Measurements from ENCODE around the gene KTI12. TPM values are rescaled to one million over a fixed set of nuclear protein-coding genes. Genes with fewer than 3 reads are reported as not detected.
"Not testable (repeated sequence)": the region's sequence is repeated elsewhere in the genome, so short reads cannot be mapped to it uniquely, and the experiment has no call there.

Gene KTI12, protein sequence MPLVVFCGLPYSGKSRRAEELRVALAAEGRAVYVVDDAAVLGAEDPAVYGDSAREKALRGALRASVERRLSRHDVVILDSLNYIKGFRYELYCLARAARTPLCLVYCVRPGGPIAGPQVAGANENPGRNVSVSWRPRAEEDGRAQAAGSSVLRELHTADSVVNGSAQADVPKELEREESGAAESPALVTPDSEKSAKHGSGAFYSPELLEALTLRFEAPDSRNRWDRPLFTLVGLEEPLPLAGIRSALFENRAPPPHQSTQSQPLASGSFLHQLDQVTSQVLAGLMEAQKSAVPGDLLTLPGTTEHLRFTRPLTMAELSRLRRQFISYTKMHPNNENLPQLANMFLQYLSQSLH
- 9.7 TPM for total RNA-seq
- long read RNA-seq, transcript KTI12-201 (1 exons, 1,714 nt), result major isoform, 90 of 90 reads
- long read RNA-seq, partial matches to known transcripts, result 0 of 90 reads
- long read RNA-seq, other reads (novel, unspliced or antisense), result 0 of 90 reads

GRCh38 chr1:52033190-52034049 is at the start of gene KTI12:
Gene KTI12 (minus strand): TSS chr1:52033810. CDS start chr1:52033761, 49 bp downstream.
- peak; percentile 94 for DNase-seq (ENCODE audit: low spot score)

- no peak for DNase-seq (ENCODE audit: low spot score)
Observed at GRCh38 chr1:52080014-52080415, 46.4 kb upstream of the KTI12 start.

DNA sequence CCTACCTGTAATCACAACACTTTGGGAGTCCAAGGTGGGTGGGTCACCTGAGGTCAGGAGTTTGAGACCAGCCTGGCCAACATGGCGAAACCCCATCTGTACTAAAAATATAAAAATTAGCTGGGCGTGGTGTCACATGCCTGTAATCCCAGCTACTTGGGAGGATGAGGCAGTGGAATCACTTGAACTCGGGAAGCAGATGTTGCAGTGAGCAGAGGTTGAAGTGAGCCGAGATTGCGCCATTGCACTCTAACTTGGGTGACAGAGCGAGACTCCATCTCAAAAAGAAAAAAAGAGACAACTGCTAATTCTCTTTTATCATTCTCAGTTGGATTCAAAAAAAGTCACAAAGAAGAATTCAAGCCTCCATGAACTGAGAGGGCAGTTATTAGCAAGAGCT is 43.7 kb upstream of the KTI12 start:
- DNase-seq (ENCODE audit: low spot score), result not testable (repeated sequence)

- DNase-seq (ENCODE audit: low spot score), result no peak
Observed at GRCh38 chr1:52072291-52072690, 38.7 kb upstream of the KTI12 start.

GRCh38 chr1:52070704-52071103 is 37.1 kb upstream of the KTI12 start:
- DNase-seq (ENCODE audit: low spot score), result no peak

DNA sequence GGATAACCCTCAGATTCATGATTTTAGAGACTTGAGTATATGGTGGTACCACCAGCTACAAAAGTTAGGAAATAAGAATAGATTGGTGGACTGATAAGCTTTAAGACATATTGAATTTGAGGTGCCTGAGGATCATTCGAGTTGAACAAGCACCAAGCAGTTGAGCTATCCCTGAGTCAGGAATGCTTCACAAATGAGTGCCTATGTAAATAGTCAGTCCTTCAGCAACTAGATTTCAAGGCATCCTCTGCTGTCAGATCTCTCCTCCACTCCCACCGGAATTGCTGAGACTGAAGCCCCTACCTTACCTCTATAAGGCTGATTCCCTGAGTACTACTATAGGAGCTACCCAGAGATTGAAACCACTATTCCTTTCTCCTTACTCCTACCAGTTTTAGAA is 29.6 kb upstream of the KTI12 start:
- no peak for DNase-seq (ENCODE audit: low spot score)

- no peak for DNase-seq (ENCODE audit: low spot score)
Observed at GRCh38 chr1:52060822-52061221, 27.2 kb upstream of the KTI12 start.

- DNase-seq (ENCODE audit: low spot score), result no peak
Observed at GRCh38 chr1:52059888-52060287, 26.3 kb upstream of the KTI12 start.

DNA sequence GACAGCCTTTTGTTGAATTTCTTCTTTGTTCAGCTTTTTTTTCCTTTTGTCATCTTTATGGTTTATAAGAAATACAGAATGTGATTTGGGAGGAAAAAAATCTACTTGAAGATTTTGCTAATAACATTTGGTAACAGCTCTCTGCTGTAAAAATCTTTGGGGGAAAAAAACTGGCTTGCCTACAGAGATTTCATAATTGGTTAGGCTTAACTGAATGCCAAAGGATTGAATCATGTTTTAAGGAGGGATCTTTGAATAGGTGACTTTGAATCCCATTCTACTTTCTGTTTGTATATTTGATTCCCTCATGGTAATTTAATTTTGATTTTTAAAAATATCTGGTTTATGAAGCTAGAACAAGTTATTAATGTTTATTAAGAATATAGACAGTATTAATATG is 25.7 kb upstream of the KTI12 start:
- no peak for DNase-seq (ENCODE audit: low spot score)

GRCh38 chr1:52057876-52058415 is 24.3 kb upstream of the KTI12 start:
- no peak for DNase-seq (ENCODE audit: low spot score)

DNA sequence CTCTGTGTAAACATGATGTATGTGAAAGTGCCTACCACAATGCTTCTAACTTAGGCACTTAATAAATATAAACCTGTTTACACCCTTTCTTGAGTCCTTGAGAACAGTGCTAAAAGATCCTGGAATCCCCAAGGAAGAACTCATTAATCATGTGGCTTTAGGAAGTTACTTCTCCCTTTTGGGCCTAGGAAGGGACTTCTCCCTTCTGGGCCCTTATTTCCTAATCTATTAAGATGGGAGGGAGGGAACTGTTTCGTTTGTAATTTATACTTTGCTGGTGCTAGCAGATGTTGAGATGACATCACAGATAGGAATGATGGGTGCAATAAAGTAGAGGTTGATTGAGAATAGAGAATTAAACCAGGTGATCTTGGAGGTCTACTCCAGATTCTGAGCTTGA is 23.6 kb upstream of the KTI12 start:
- no peak for DNase-seq (ENCODE audit: low spot score)

- DNase-seq (ENCODE audit: low spot score), result no peak
Observed at GRCh38 chr1:52056937-52057231, 23.3 kb upstream of the KTI12 start.

DNA sequence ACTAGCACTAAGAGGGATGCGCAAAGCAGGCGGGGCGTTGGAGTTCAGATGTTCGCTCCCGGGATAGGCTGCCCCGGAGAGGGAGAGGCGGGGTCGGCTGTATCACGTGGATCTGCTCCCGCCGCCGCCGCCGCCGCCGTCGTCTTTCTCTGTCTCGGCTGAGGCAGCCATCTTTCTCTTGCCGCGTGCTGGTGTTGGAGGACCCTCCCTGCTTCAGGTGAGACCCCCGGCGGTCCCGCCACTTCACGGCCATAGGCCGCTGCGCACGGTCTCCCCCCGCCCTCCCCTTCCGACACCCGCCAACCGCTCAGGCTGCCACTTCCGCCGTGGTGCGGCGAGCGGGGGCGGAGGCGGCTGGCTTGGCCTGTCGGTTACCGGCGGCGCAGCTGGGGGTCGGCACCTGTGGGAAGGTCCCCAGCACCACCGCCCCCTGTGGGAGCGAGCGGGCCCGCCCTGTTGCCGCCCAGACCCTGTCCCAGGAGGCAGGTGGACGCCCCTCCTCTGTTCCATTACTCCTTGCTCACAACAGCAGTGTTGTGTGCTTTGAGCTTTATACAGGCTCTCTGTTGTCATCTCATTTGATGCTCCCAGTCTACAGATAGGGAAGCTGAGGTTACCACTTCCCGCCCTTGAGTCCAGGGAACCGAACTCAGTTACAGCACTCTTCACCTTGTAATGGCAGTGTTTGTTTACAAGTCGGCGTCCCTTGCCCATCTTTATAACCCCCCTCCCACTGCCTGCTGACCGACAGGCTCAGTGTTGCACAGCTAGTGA is 22.7 kb upstream of the KTI12 start, which contains the start of gene BTF3L4:
TSS of gene BTF3L4 (plus strand) at position 133 of the 774 bp plus-strand sequence. CDS start 3,553 bp downstream, outside the sequence.
- DNase-seq (ENCODE audit: low spot score), result peak; percentile 96

GRCh38 chr1:52055866-52056162 is 22.2 kb upstream of the KTI12 start:
- no peak for DNase-seq (ENCODE audit: low spot score)

GRCh38 chr1:52055066-52055865 is 21.7 kb upstream of the KTI12 start, which contains the start of gene TXNDC12:
Gene TXNDC12 (minus strand): TSS chr1:52055191. CDS start chr1:52055096, 95 bp downstream.
- peak; percentile 90 for DNase-seq (ENCODE audit: low spot score)

GRCh38 chr1:52054496-52055065 is 21.0 kb upstream of the KTI12 start:
- DNase-seq (ENCODE audit: low spot score), result no peak

- no peak for DNase-seq (ENCODE audit: low spot score)
Observed at GRCh38 chr1:52053862-52054261, 20.3 kb upstream of the KTI12 start.

DNA sequence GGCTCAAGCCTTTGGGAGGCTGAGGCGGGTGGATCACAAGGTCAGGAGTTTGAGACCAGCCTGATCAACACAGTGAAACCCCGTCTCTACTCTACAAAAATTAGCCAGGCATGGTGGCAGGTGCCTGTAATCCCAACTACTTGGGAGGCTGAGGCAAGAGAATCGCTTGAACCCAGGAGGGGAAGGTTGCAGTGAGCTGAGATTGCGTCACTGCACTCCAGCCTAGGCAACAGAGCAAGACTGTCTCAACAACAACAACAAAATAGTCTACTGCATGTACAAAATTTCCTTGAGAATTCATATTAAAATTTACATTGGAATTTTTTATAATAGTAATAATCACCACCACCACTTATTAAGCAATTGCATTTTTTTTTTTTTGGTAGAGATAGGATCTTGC is 15.7 kb upstream of the KTI12 start:
- not testable (repeated sequence) for DNase-seq (ENCODE audit: low spot score)

DNA sequence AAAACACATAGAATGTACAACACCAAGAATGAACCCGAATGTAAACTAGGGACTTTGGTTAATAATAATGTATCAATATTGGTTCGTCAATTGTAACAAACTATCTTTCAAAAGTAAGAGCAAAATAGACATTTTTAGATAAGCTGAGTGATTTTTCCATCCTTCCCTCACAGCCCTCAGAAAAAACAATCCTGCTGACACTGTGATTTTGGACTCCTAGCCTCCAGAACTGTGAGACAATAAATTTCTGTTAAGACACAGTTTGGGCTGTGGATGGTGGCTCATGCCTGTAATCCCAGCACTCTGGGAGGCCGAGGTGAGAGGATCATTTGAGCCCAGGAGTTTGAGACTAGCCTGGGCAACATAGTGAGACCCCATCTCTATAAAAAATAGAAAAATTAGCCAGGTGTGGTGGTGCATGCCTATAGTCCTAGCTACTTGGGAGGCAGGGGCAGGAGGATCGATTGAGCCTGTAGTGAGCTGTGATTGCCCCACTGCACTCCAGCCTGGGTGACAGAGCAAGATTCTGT is 12.1 kb upstream of the KTI12 start:
- not testable (repeated sequence) for DNase-seq (ENCODE audit: low spot score)

- no peak for DNase-seq (ENCODE audit: low spot score)
Observed at GRCh38 chr1:52045236-52045635, 11.6 kb upstream of the KTI12 start.
